Transverse colon (tissue), 4 donors: Measurements from ENCODE around the gene TM2D1. TPM values are rescaled to one million over a fixed set of nuclear protein-coding genes. Genes with fewer than 3 reads are reported as not detected.
A peak's percentile ranks its signal among the peaks of the same experiment; 100 is the strongest.

Experiments used
- DNase-seq: peaks from one replicate; pipeline ENCODE4 v3.0.0-alpha.2; 2019
- H3K27ac ChIP-seq, 4 donors: fragments of 200-600 bp; sonication (generic); 2 replicates each; pipeline ENCODE4 v1.5.1; 2016 to 2018; ENCODE audit warnings: inconsistent platforms in 4 of 4
- H3K27me3 ChIP-seq: fragments of 200-600 bp; sonication (generic); 2 replicates; pipeline ENCODE4 v1.5.1; 2017; ENCODE audit warnings: inconsistent platforms
- H3K36me3 ChIP-seq, 4 donors: fragments of 200-600 bp; sonication (generic); 2 replicates each; pipeline ENCODE4 v1.5.1; 2017 to 2019; ENCODE audit warnings: inconsistent platforms in 4 of 4
- H3K4me1 ChIP-seq, 4 donors: fragments of 200-600 bp; sonication (generic); 2 replicates each; pipeline ENCODE4 v1.5.1; 2017 to 2020; ENCODE audit warnings: inconsistent platforms in 4 of 4
- H3K4me3 ChIP-seq, 4 donors: fragments of 200-600 bp; sonication (generic); 1 replicate in 1 of 4; 2 replicates in 3 of 4; pipeline versions ENCODE4 v1.5.1 to v1.6.1; 2017 to 2019; ENCODE audit warnings: inconsistent platforms in 4 of 4
- H3K9me3 ChIP-seq, 2 donors: fragments of 200-600 bp; sonication (generic); 2 replicates each; pipeline ENCODE4 v1.5.1; 2017 to 2019; ENCODE audit warnings: inconsistent platforms in 2 of 2
- CTCF ChIP-seq, 5 experiments: fragments of 200-600 bp in 3 of 5; fragments of 450-650 bp in 2 of 5; sonication (generic) in 3 of 5; IDR thresholded peaks; 1 replicate in 2 of 5; 2 replicates in 3 of 5; pipeline ENCODE4 v1.5.1; 2016 to 2017; ENCODE audit warnings: antibody characterized with exemption in 5 of 5, inconsistent platforms in 3 of 5, mild to moderate bottlenecking in 2 of 5, moderate library complexity in 1 of 5
- EP300 ChIP-seq: sonication (generic); formaldehyde crosslinking; IDR thresholded peaks from one replicate; pipeline ENCODE4 v1.6.1; 2017; ENCODE audit warnings: antibody characterized with exemption, low read depth
- POLR2A ChIP-seq: fragments of 450-650 bp; IDR thresholded peaks from one replicate; pipeline ENCODE4 v1.6.1; 2016; ENCODE audit warnings: antibody characterized with exemption, mild to moderate bottlenecking, moderate library complexity
- POLR2AphosphoS5 ChIP-seq, 3 donors: sonication (generic); formaldehyde crosslinking; IDR thresholded peaks; one replicate each; pipeline ENCODE4 v1.6.1; 2016; ENCODE audit warnings: antibody characterized with exemption in 3 of 3
- WGBS, 2 donors: methylation state at CpG; one replicate each; pipeline ENCODE4 v1.1.5; 2018; ENCODE audit warnings: low coverage in 1 of 2; 5-methylcytosine and 5-hydroxymethylcytosine counted together
- in situ Hi-C, 4 donors: fragments of 200-750 bp; cut with MboI; loops; one replicate each; pipeline versions ENCODE4 v1.15.0 to v1.15.1; 2017; ENCODE audit warnings: low sequenced_read_pairs in 3 of 4, low pct_ligation_motif_present in 1 of 4, low pct_unique_long_range_greater_than_20kb in 1 of 4
- intact Hi-C: fragments of 100-400 bp; cut with DNase I; formaldehyde crosslinking; loops from one replicate; pipeline ENCODE4 v1.15.1; 2023; ENCODE audit warnings: low total_unique reads
- total RNA-seq, 4 donors: library from RNA; depleted of rRNA; stranded (reverse); fragments of >200 nt; gene quantifications; one replicate each; pipeline ENCODE4 v1.1.0, GENCODE V29; 2016

Gene TM2D1
- total RNA-seq, 4 donors from 2014 or later, result 4.6 to 92.0 (median 62.6) TPM

- no peak for DNase-seq
- H3K27ac ChIP-seq, result peak overlapping the region; percentile 49 to 75 (median 58)
- intact Hi-C loops, result no loop called here
- in situ Hi-C loops, result loop anchor here in 1 of 4 donors (25.0 kb wide), 1 partner anchor 576 kb away; no protein-coding TSS in a partner anchor
- H3K27me3 ChIP-seq, result no peaks in the 10 kb centered on the region
- peak; percentile 75 for TF ChIP-seq EP300
- TF ChIP-seq POLR2AphosphoS5 (IDR thresholded peaks at IDR 0.05), result peak; percentile 58 to 81 (median 81)
- no peak for TF ChIP-seq CTCF (IDR thresholded peaks at IDR 0.05)
- WGBS, 2 donors, result 78 to 87% methylated on average over 2 of the region's 2 CpGs
- H3K36me3 ChIP-seq, result no peaks in the 10 kb centered on the region
- peaks cover 3 to 9% (median 7%) of the 10 kb centered on the region in 4 donors for H3K4me1 ChIP-seq
- H3K9me3 ChIP-seq, result no peaks in the 10 kb centered on the region
- no peak overlapping the region for H3K4me3 ChIP-seq
These were observed 86.6 kb downstream of the TM2D1 start for GRCh38 chr1:61638296-61638695.

- no peaks in the 10 kb centered on the region for H3K9me3 ChIP-seq
These were observed 87.5 kb downstream of the TM2D1 start for GRCh38 chr1:61637470-61637869.

GRCh38 chr1:61636814-61637213 is 88.1 kb downstream of the TM2D1 start:
- in situ Hi-C loops, result loop anchor here in 1 of 4 donors (25.0 kb wide), 1 partner anchor 575 kb away; no protein-coding TSS in a partner anchor

More at GRCh38 chr1:61637470-61637869, 87.5 kb downstream of the TM2D1 start:
- intact Hi-C loops, result no loop called here
- H3K4me3 ChIP-seq, result no peak overlapping the region
- no peak for DNase-seq
- H3K36me3 ChIP-seq, result no peaks in the 10 kb centered on the region
- TF ChIP-seq POLR2AphosphoS5 (IDR thresholded peaks at IDR 0.05) (no peak), EP300 (no peak), CTCF (IDR thresholded peaks at IDR 0.05) (no peak), POLR2A (no peak)
- WGBS, 2 donors, result 85 to 92% methylated on average over 1 to 2 of the region's 2 CpGs
- H3K27me3 ChIP-seq, result no peaks in the 10 kb centered on the region
- peaks cover 3 to 9% (median 7%) of the 10 kb centered on the region in 4 donors for H3K4me1 ChIP-seq
- in situ Hi-C loops, result loop anchor here in 1 of 4 donors (25.0 kb wide), 1 partner anchor 575 kb away; no protein-coding TSS in a partner anchor
- H3K27ac ChIP-seq, result peak overlapping the region in 3 of 4 donors; percentile 36 to 60 (median 42)

GRCh38 chr1:61636376-61636775 is 88.6 kb downstream of the TM2D1 start:
- no peaks in the 10 kb centered on the region for H3K9me3 ChIP-seq
- no peak for DNase-seq
- in situ Hi-C loops, result loop anchor here in 1 of 4 donors (25.0 kb wide), 1 partner anchor 574 kb away; no protein-coding TSS in a partner anchor
- H3K4me1 ChIP-seq, result peaks cover 3 to 9% (median 5%) of the 10 kb centered on the region in 4 donors
- H3K36me3 ChIP-seq, result no peaks in the 10 kb centered on the region
- no peaks in the 10 kb centered on the region for H3K27me3 ChIP-seq
- H3K27ac ChIP-seq, result no peak overlapping the region
- intact Hi-C loops, result no loop called here
- 52 to 77% methylated on average over 4 of the region's 4 CpGs for WGBS, 2 donors
- TF ChIP-seq EP300 (no peak), CTCF (IDR thresholded peaks at IDR 0.05) (no peak), POLR2A (no peak), POLR2AphosphoS5 (IDR thresholded peaks at IDR 0.05) (no peak)
- H3K4me3 ChIP-seq, result no peak overlapping the region

More at GRCh38 chr1:61636814-61637213, 88.1 kb downstream of the TM2D1 start:
- TF ChIP-seq POLR2AphosphoS5 (IDR thresholded peaks at IDR 0.05), result no peak
- TF ChIP-seq EP300, result no peak
- TF ChIP-seq POLR2A, result no peak
- no peak for TF ChIP-seq CTCF (IDR thresholded peaks at IDR 0.05)
- 68 to 85% methylated on average over 3 of the region's 3 CpGs for WGBS, 2 donors
- intact Hi-C loops, result no loop called here
- no peaks in the 10 kb centered on the region for H3K36me3 ChIP-seq
- H3K27me3 ChIP-seq, result no peaks in the 10 kb centered on the region
- DNase-seq, result no peak
- H3K9me3 ChIP-seq, result no peaks in the 10 kb centered on the region
- peaks cover 3 to 9% (median 5%) of the 10 kb centered on the region in 4 donors for H3K4me1 ChIP-seq
- no peak overlapping the region for H3K4me3 ChIP-seq
- no peak overlapping the region for H3K27ac ChIP-seq
